GM10847 (cell line): ENCODE measurements around the gene CTIF.

Source experiments
- POLR2A ChIP-seq: IDR thresholded peaks from 2 replicates; pipeline ENCODE4 v1.6.1; 2011; ENCODE audit not compliant: insufficient read length; ENCODE audit errors: extremely low read depth

The CTIF gene

DNA sequence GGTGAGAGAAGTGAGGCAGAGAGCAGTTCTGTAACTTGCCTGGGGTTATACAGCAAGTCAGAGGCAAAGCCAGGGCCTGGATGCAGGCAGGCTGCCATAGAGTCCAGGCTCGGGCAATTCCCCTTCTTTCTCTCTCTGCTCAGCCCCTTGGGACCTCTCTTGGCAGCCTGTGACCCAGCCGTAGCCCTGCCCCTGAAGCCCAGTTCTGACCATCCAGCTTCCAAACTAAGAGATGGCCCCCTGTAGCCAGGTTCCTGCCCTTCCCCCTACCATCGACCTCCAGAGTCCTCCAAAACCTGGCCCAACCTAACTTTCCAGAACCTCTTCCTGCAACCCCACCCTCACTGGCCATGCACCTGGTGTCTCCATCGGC, 201.2 kb downstream of the CTIF start:
- no peak for TF ChIP-seq POLR2A

DNA sequence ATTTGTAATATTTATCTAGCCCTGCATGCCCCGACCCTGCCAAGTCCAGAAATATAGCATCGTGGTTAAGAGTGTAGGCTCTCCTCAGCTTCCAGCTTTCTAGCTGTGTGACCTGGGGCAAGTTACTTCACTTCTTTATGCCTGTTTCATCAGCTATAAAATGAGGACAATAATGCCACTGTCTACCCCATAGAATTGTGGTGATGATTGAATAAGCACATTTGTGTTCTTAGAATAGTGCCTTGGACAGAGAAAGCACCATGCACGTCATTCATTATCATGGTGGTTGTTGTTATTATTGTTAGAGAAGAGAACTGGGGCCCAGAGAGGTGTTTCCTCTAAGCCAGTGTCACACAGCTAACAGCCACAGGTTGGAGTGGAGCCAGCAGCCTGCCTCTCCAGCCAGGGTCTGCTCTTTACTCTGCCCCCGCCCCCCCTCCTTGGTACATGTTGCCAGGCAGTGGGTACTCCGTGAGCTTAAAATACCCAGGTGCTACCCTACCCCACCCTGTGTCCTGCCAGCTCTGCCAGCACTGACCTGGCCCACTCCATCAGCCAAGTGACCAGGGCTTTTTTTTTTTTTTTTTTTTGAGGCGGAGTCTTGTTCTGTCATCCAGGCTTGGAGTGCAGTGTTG, 202.1 kb downstream of the CTIF start:
- TF ChIP-seq POLR2A, result no peak

- TF ChIP-seq POLR2A, result no peak
Measured at GRCh38 chr18:48741866-48742265, 203.0 kb downstream of the CTIF start.

DNA sequence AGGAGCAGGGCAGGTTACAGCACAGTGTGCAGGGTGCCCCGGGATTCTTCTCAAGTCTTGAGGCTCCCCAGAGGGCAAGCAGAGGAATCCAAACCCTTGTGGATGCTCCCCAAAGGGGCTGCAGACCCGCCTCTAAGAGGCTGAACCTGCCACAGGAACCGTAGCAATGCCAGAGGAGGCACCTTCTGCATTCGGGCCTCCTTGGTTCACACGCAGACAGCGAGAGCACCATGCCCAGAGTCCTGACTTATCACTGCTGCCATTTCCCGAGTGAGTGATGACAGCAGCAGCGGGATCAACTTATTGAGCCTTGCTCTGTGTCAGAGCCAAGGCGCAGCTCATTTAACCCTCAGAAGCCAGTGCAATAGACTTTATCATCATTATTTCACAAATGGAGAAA, 203.5 kb downstream of the CTIF start:
- no peak for TF ChIP-seq POLR2A

GRCh38 chr18:48742706-48743475, 204.1 kb downstream of the CTIF start:
- no peak for TF ChIP-seq POLR2A

GRCh38 chr18:48743886-48744285, 205.1 kb downstream of the CTIF start:
- no peak for TF ChIP-seq POLR2A

- no peak for TF ChIP-seq POLR2A
Measured at GRCh38 chr18:48745293-48745692, 206.5 kb downstream of the CTIF start.

DNA sequence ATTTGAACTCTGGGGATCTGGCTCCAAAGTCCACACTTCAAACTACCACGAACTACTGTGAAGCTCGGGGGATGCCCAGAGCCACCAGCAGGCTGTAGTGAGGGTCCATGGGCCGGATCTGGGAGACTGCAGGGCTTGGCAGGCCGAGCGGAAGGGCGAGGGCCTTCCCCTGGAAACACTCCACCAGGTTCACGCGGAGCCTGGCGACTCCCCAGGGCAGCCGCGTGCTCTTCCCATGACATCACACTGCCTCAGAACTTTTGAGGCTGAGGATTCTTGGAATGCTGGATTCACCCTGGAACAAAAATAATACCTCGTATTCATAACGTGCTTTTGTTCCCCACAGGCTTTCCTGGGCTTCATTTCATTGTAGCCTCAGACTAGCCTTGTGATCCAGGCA, 210.9 kb downstream of the CTIF start:
- no peak for TF ChIP-seq POLR2A

DNA sequence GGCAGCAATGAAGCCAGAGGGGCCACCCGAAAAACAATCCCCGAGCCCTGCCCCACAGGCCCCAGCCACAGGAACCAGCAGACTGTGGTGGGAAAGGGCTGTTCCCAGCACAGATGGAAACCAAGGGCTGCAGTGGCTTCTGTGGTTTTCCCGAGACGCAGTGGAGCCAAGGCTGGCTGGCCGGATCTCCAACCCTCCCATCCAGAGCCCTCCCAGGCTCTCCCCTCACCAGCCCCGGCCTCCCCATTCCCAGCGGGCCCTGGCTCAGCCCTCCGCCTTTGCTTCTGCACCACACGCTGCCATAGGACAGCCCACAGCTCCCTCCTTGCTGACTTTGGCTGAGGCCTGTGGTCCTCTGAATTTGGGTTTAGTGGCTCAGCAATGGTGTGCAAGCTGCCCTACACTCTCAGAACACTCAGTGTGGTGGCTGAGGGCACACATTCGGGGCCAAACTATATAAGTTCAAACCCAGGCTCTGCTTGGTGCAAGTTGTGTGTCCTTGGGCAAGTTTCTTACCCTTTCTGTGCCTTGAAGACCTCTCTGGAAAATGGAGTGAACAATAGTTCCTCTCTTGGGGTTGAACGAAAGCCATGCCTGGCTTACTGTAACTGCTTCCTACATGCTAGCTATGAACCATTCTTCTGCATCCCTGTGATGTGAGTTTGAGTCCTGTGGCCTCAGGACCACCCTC, 211.8 kb downstream of the CTIF start:
- TF ChIP-seq POLR2A, result no peak

GRCh38 chr18:48751727-48752468, 213.1 kb downstream of the CTIF start:
- TF ChIP-seq POLR2A, result no peak

DNA sequence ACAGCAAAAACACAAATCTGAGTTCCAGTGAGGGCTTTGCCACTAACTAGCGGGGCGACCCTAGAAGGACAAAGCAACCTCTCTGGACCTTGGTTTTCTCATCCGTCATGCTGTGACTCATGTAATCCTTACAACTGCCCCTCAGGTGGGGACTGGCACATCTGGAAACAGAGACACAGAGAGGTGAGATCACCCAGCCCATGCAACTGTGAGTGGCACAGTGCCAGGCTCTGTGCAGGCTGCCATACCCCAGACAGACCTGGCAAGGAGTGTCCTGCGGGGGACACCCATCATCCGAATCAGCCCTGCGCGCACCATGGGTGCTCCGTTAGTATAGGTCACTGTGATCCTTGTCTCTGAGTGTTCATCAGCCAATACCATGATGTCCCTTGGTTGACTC, 213.6 kb downstream of the CTIF start:
- TF ChIP-seq POLR2A, result no peak

GRCh38 chr18:48752928-48753327, 214.1 kb downstream of the CTIF start:
- TF ChIP-seq POLR2A, result no peak

DNA sequence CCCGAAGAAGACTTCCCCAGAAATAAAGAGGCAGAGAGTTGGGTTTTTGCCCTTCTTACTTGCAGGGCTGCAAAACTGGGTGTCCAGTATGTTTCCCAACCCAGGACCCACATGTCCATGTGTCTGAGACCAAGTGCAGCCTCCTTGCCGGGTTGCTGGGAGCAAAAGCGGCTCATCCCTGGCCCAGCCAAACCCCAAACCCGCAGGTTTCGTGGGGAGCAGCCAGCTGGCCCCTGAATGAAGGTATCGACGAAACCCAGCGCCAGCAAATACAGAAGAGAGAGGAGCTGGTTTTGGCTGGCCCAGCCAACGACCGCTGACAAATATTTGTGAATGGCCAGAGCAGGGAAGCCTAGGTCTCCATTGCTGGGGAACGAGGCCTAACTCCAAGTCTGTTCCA, 214.9 kb downstream of the CTIF start:
- TF ChIP-seq POLR2A, result no peak

- TF ChIP-seq POLR2A, result no peak
Measured at GRCh38 chr18:48754559-48754958, 215.7 kb downstream of the CTIF start.

- TF ChIP-seq POLR2A, result no peak
Measured at GRCh38 chr18:48754993-48755473, 216.2 kb downstream of the CTIF start.
